T1000 (cell line): Measurements from ENCODE around the gene LRFN2.

Source experiments
- DNase-seq: peaks from one replicate; lab custom pipeline; 2025; ENCODE audit warnings: mixed read lengths; lab: John Stamatoyannopoulos, UW

LRFN2 gene

DNA sequence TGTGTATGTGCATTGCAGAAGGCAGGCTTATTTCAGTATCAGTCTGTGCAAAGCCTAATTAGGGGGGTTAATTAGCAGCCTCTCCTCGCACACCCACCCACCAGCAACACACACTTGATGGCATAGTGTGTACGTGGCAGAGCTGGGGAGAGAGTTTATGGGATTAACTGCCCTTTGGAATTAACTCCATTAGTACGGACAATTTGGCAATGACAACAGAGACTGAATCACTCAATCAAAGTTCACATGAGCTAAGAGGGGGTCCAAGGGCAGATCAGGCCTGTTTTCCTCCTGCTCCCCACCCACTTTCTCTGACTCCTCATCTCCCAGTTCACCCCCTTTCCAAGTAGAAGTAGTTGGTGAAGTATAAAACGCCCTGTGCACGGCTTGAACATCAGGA, 69.5 kb downstream of the LRFN2 start:
- no peak for DNase-seq

DNA sequence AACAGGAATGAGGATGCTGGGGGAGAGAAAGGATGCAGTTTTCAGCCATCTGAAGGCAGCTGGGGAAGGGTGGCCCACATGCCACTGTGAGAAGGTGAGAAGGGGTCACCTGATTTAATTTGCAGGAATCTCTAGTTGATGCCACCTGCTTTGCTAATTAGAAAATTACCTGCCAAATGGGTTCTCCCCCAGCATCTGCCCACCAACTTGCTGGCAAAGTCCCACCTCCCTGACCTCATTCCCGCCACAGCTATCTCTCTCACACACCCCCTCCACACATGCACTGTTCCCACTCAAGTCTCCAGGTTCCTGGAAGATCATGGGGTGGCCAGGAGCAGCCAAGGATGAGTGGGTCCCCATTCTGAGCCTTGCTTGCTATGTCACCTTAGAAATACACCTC, 70.7 kb downstream of the LRFN2 start:
- no peak for DNase-seq

- DNase-seq, result no peak
Measured at GRCh38 chr6:40512340-40512739, 74.8 kb downstream of the LRFN2 start.

DNA sequence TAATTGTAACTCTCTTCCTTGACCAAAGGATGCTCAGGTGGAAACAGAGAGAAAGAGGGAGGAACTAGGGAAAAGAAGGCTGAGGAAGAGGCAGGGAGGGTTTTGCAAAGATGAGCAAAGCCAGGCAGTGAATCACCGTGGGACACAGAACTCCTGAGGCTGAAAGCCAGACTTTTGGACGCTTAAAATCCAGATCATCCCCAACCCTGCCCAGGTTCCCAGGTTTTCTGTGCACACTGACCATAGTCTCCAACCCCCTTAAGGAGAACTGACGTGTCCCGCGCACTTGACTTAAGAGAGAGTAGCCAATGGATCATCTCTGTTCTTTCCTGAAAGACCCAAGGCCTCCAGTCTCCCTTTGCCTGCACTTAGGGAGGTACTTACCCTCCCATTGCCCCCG, 75.3 kb downstream of the LRFN2 start:
- no peak for DNase-seq

GRCh38 chr6:40510442-40510841, 76.7 kb downstream of the LRFN2 start:
- DNase-seq, result no peak

GRCh38 chr6:40509716-40510260, 77.4 kb downstream of the LRFN2 start:
- DNase-seq, result no peak

GRCh38 chr6:40509086-40509485, 78.1 kb downstream of the LRFN2 start:
- DNase-seq, result no peak

DNA sequence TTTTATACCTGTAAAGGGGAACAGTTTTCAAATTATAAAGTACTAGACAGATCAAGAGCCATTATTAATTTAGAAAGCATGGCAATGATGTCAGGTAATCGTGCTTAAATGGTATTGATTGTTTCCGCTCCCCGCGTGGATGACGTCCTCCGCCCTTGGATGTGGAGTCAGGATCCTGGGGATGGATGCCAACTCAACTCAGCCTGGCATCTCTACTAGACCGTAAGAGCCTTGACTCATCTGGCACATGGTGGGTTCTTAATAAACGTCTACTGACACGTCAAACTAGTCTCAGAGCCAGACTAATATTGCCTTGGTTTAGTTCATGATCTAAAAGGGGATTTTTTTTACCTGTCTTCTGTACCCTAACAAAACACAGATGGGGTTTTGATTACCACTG, 80.2 kb downstream of the LRFN2 start:
- no peak for DNase-seq

GRCh38 chr6:40505191-40505810, 81.9 kb downstream of the LRFN2 start:
- no peak for DNase-seq

DNA sequence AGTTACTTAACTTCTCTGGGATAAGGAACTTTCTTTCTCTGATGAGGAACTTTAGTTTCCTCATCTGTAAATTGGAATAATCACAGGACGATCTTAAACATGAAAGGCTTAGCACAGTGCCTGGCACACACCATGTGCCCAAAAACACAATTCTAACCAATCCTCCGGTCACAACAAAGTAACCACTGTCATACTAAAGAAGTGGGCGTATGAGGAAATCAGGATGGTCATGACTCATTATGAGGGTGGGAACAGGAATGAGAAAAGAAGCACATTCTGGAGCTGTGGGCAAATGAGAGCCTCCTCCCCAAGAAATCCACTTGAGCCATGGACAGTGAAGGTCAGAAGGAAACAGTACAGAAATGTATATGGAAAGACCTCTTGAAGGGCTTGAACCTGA, 82.9 kb downstream of the LRFN2 start:
- DNase-seq, result no peak

DNA sequence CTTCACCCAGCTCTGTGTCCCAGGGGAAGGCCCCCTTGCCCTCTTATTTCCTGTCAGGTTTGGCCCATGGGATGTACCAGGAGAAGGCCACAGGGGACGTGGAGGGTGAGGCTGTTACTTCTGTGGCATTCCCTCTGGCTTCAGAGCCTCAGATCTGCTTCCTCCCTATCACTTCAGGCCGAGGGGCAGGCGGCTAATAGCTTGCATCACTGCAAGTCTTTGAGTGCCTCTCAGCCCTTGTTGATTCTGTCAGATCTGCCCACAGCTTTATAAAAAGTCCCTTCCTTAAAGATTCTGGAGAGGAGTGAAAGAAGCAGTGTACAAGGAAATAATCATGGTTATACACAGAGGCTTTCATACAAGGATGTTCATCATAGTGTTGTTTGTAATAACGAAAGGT, 86.9 kb downstream of the LRFN2 start:
- DNase-seq, result no peak

DNA sequence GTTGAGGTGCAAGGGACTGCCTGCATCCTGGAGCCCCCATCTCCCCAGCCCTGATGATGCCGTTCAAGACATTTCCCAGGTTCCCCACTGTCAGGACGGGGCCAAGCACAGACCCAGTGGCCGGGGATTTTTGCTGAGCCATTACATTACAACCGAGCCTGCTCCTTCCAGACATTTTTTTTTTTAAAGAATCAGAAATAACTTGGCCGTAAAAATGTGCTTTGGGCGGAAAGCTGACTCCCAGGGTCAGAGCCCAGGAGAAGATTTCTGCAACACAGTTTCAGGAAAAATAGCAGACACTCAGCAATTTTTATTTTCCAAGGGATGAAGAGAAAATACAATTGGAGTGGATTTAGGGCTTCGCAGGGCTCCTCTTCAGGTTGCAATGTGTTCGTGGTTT, 87.9 kb downstream of the LRFN2 start:
- DNase-seq, result no peak

DNA sequence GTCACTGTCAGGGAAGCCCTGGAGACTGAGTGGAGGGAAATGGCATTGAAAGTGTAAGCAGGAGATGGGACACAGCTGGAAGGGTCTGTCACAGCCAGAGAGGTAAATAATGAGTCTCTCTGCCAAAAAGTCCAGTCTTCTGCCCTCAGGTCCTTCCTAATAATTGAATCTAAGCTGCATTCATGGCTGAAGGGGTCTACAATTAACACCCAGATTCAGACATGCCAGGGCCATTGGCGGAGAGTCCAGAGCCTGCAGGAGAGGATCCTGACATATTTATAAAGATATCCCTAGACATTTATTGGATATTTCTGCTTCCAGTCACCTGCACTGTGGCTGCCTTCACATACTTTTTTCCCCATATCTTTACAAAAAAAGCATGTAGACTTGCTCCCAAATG, 89.0 kb downstream of the LRFN2 start:
- no peak for DNase-seq

DNA sequence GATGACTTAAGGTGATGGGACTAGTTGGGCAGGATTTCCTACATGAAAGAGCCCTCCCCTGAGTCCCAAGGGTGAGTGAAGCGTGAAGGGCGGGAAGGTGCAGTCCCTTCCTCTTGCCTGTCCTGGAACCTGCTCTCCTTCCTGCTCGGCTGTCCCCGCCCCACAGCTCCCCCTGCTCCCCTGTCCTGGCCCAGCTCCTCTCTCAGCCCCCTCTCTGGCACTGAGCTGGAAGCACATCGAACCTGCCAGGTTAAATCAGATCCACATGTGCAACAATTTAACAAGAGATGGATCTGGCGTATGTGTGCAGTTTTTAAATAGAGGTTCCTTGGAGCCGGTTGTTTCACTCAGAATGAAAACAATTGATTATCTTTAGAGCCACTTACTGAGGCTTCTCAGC, 95.0 kb downstream of the LRFN2 start:
- DNase-seq, result no peak

DNA sequence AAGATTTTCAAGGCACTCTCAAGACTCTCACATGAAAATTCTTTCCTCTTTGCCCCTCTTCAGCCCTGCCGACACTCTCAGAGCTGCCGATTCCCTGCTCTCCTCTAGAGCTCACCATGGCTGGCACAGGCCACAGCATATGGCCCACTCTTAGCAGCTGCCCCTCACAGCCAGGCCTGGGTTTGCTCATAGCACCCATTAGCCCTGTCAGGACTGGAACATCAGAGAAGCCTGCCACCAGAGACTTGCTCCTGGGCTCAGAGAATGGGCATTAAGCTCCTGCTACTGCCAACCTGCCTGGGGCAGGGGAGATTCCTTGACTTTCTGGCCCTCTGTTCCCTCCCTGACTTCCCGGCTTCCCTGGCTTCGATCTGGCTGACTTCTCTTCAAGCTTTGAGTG, 96.7 kb downstream of the LRFN2 start:
- DNase-seq, result no peak

DNA sequence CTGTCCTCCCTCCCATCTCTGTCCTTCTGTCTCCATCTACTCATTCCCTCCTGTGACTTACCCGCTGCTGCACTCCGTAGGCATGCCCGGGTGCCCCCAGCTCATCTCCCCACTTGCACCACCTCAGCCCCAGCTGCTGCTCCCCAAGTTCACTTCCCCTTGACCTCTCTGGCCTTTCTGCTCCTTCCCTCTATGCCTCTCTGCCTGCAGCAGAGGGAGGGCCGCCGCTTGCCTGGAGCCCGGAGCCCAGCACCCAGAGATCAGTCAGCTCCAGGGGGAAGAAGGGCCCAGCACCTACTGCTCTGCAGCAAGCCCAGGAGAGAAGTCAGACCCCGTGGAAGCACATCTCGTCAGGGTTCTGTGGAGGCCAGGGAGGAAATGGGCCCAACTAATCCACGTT, 97.4 kb downstream of the LRFN2 start:
- no peak for DNase-seq

DNA sequence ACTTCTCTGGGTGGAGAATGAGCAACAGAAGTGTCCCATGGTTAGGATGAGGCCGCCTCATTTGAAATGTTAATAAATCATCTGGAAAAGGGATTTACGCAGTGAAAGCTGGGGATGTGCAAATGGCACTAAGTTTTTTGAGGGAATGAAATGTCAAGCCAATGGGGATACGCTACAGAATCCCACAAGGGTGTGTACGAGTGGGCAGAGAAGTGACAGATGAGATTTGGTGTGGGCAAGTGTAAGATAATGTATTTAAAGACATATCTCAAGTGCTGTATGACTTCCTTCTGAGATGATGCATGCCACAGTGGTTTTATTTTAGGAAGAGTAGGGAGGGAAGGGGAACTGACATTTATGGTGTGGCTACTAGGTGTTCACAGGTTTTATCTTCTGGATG, 100.6 kb downstream of the LRFN2 start:
- DNase-seq, result no peak

- no peak for DNase-seq
Measured at GRCh38 chr6:40485795-40486194, 101.4 kb downstream of the LRFN2 start.

DNA sequence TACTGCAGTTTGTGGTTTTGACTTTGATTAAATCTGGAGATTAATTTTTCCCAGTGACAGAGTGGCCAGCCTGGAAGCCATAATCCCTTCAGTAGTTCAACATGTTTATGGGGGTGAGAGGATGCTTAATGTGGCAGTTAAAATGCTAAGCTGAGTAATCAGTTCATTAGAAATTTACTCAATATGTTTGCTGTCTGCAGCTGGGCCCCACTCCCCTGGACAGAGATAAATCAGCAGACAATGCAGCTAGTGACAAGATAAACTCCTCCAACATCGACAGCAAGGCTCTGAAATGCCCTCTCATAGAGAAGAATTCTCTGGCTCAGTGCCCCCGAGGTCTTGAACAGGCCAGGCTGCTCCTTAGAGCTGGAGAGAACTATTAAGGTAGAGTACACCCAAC, 101.9 kb downstream of the LRFN2 start:
- no peak for DNase-seq

DNA sequence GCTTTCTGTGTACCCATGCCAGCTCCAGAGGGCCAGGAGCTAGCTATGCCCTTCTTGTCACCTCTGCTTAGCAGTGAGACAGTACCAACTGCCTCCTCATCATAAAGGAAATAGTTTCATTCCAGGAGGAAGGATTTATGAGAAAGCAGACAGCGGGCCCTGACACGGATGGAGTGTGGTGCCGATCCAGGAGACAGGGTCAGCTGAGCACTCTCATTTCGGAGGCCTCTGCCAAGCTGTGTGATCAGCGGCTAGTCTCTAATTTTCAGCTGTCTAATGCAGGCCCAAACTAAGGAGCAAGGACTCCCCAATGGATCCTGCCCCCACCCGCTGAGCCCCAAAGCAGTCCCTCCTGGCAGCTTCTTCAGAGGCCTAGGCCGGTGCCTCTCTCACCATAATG, 103.1 kb downstream of the LRFN2 start:
- DNase-seq, result no peak

DNA sequence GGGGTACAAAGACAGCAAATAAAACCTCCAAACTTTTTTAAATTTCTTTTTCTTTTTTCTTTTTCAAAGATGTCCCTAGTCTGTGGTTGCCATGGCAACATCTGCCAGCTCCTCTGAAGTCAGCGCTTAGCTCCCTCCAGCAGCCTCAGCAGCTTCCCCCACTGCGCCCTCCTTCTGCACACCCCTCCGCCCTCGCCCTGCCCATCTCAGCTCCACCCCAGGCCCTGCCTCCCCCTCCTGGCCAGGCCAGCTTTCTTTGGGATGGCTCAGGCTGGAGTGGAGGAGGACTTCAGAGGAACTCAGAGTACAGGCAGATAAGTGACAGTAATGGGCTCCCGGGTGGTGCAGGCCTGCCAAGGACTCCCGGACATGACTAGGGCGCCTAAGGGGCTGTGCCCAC, 104.6 kb downstream of the LRFN2 start:
- no peak for DNase-seq

GRCh38 chr6:40480678-40481077, 106.5 kb downstream of the LRFN2 start:
- no peak for DNase-seq

- no peak for DNase-seq
Measured at GRCh38 chr6:40479706-40480105, 107.5 kb downstream of the LRFN2 start.
